ENCODE results near the gene DMD.
"Not testable (repeated sequence)": the region's sequence is repeated elsewhere in the genome, so short reads cannot be mapped to it uniquely, and the experiment has no call there.

DMD gene

GRCh38 chrX:32867781-32868523 lies 343.4 kb downstream of the DMD start:
- no peak for DNase-seq (ENCODE audit: low read depth in 2 of 2)

- no peak for DNase-seq (ENCODE audit: low read depth in 2 of 2)
Observed at GRCh38 chrX:32852203-32852602, 359.1 kb downstream of the DMD start.

DNA sequence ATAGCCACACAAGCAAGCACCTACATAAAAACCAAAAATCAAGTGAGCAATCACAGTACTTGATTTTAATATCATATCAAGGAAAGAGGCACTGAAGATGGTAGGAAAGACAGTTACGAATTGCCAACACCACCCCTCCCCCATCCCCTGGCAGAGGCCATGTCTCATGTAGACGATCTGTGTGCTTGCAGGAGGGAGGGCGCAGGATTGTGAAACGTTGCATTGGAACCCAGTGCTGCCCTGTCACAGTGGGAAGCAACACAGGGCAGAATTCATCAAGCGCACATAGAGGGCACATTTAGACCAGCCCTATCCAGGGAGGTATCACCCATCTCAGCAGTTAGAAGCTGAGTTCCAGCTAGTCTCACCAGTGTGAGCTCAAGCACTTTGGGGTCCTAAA lies 359.8 kb downstream of the DMD start:
- DNase-seq (ENCODE audit: low read depth in 2 of 2), result no peak

DNA sequence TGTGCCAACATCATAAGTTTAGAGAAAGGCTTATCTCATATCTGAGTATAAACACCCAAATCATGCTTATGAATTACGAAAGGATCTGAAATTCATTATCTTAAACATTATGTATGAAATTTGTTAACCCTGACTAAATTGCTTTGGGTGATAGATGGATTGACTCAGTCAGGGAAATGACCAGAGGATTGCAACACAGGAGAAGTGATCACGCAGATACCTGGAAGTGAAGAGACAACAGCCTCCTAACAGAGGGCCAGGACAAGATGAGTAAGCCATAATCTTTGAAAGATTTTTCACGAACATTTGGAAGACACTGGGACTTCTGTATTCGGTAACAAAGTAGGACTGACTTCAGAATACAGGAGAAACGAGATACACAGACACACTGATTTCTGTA lies 363.4 kb downstream of the DMD start:
- DNase-seq (ENCODE audit: low read depth in 2 of 2), result no peak

DNA sequence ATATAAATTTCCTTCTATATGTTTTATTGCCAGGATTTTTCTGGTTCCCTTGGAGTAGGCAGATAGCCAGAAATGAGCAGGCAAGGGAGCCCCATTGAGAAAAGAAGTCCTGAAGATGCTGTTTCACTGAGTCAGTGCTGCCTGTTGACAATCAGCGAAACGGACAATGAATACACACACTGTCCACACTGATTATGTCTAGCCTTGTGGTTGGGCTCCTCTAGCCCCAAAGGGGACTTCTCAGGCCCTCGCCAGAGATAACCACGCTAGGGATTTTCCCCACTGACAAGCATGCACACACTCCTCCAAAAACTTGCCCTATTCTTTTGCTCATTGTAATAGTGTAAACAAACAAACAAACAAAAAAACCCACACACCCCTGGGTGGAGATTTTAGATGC lies 369.3 kb downstream of the DMD start:
- DNase-seq (ENCODE audit: low read depth in 2 of 2), result no peak

- no peak for DNase-seq (ENCODE audit: low read depth in 2 of 2)
Observed at GRCh38 chrX:32839781-32840180, 371.6 kb downstream of the DMD start.

- no peak for DNase-seq (ENCODE audit: low read depth in 2 of 2)
Observed at GRCh38 chrX:32825009-32825408, 386.3 kb downstream of the DMD start.

GRCh38 chrX:32804034-32804433 lies 407.3 kb downstream of the DMD start:
- no peak for DNase-seq (ENCODE audit: low read depth in 2 of 2)

GRCh38 chrX:32798990-32799389 lies 412.4 kb downstream of the DMD start:
- no peak for DNase-seq (ENCODE audit: low read depth in 2 of 2)

DNA sequence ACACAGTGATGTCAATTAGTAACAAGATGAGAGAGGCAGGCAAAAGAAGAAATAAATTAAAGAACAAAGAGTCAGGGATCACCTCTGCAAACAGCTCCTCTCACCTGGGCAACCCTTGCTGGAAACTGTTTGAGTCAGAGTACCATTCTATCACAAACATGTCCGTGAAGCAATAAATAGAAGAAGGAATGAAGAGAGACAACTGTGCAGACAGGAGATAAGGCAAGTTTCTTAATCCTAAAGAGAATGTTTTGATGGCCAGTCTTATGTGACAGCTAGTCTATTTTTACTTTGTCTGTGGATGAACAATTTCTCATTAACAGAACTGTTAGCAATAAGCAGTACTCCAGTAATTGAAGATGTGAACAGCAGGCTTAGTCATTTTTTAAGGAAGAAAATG lies 422.4 kb downstream of the DMD start:
- DNase-seq (ENCODE audit: low read depth in 2 of 2), result no peak

DNA sequence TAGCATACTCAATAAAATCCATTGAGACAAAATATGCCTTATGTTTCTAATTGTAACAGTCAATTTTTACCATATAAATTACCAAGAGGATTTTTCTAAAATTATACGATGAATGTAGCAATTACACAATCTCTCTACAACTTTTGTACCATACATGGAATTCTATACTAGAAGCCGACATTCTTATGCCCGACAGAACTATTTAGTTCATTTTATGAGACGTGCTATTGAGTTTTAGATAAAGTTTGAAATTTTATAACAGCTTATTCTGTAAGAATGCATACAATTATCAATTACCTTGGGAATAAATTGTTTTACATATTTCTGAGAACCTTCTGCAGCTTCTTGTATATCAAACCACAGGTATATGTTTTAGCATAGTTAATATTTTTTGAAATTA lies 431.2 kb downstream of the DMD start:
- DNase-seq (ENCODE audit: low read depth in 2 of 2), result no peak

DNA sequence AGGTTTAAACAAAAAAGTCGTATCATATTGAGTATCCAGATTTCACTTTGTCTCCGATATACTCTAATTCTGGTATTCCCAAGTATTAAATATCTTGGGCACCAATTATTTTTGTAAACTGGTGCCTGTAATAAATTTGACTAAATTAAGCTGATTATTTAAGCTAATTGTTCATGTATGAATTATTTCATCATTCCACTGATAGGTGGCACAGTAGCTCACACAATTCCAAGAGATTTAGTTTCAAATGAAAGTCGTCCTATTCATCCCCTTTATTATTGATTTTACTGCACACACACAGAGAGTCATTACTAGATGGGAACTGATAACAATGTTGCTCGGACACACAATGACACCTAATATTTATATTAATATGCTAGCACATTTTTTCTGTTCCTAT lies 432.4 kb downstream of the DMD start:
- DNase-seq (ENCODE audit: low read depth in 2 of 2), result no peak

DNA sequence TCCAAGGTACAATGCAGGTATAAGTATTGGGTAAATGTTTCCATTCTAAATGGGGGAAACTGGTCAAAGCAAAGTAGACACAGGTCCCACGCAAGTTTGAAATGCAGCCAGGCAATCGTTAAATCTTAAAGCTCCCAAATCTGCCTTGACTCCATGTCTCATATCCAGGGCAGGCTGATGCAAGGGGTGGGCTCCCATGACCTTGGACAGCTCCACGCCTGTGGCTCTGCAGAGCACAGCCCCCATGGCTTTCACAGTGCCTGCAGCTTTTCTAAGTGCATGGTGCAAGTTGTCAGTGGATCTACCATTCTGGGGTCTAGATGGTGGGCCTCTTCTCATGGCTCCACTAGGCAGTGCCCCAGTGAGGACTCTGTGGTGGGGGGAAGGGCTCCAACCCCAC lies 436.4 kb downstream of the DMD start:
- no peak for DNase-seq (ENCODE audit: low read depth in 2 of 2)

DNA sequence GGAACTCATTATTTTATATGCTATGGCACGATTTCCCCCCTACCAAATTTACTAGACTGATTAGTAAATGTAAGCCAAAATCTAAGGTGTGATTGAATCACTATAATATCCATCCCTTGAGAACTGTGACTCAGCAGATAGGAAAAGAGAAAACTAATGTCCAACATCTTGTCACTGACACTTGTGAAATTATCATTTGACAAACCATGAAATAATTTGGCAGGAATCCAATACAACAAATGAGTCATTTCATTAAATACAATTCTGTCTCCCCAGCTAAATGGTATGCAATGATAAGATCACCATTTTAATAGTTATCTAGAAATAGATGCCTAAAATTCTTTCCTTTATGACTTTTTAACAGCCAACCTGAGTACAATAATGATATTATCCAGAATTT lies 462.3 kb downstream of the DMD start:
- DNase-seq (ENCODE audit: low read depth in 2 of 2), result no peak

DNA sequence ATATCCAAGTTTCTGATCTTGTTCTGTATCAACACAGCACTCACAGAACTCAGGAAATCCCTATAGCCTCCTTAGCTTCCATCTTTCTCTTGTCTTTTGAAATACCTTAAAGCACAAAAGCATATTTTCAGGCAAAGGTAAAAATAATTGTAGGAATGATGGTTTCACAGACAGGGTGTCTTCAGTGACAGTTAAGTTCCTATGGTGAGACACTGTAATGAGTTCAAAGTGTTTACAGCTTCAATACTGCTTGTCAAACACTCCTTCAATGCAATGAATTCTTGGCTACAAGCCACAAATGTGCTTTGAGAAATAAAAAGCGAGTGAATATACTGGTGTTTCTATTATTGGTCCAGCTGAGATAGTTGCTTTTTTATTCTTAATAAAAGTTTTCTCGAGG lies 466.0 kb downstream of the DMD start:
- no peak for DNase-seq (ENCODE audit: low read depth in 2 of 2)

- no peak for DNase-seq (ENCODE audit: low read depth in 2 of 2)
Observed at GRCh38 chrX:32744921-32745320, 466.4 kb downstream of the DMD start.

- DNase-seq (ENCODE audit: low read depth in 2 of 2), result no peak
Observed at GRCh38 chrX:32741910-32742309, 469.4 kb downstream of the DMD start.

DNA sequence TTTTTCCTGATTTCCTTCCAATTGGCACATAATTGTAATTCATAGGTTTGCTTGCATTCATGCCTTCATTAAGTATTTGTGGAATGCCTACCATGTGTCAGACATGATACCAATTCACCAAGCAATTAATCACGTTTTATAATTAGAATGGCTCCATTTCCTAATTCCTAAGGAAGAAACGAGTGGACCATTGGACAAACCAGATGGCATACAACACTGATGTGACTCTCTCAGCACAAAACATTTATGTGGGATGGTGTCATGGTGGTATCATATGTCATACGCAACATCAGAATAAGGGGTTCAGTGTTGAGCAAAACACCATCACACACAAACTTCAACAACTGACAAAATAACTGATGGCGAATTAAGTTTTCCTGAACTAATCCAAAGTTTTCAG lies 502.8 kb downstream of the DMD start:
- DNase-seq (ENCODE audit: low read depth in 2 of 2), result no peak

GRCh38 chrX:32705385-32705784 lies 506.0 kb downstream of the DMD start:
- not testable (repeated sequence) for DNase-seq (ENCODE audit: low read depth in 2 of 2)

DNA sequence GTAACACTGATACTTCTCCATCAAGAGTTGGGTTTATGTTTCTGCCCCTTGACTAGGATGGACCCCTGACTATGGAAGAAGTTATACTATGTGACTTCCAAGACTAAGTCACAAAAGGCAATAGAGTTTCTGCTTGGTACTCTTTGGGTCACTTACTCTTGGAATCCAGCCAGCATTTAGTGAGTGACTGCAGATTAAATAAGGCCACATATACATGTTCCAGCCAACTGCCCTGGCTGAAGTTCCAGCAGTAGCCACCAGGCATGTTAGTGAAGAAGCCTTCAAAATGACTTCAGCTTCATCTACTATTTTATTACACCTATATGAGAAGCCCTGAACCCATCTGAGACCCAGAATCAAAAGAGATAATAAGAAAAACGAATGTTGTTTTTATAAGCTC lies 524.0 kb downstream of the DMD start:
- DNase-seq (ENCODE audit: low read depth in 2 of 2), result no peak

DNA sequence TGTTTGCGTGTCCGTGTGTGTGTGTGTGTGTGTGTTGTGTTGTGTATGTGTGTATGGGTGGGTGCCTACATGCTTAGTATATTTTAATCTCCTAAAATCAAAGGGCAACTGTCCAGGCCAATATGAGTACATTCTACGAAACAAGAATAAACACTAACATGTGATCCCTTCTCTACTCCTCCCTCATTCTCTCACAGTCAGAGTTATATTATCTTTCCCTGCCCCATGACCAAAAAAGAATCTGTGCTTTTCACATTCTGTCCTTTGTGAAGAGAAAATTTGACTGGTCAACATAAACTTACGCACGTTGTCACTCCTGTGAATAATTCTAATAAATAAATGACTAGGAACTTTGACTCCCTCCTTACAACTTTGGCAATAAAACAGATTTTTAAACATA lies 532.9 kb downstream of the DMD start:
- DNase-seq (ENCODE audit: low read depth in 2 of 2), result no peak

DNA sequence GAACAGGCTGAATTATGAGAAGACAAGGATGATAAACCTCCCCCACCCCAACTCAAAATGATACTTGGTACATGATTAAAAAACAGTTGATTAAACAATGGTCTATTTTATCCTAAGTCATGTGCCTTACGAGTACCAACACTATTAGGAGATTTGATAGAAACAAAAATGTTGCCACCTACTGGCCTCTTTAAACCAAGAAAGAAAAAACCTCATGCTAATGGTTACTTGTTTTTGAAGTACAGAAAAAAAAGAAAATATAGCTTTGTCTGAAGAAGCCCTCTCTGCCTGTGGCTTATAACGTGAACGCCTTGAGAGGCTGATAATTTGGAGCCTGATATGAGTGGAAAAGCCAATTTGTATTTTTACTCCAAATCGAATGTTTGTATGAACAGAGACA lies 538.2 kb downstream of the DMD start:
- DNase-seq (ENCODE audit: low read depth in 2 of 2), result no peak

- no peak for DNase-seq (ENCODE audit: low read depth in 2 of 2)
Observed at GRCh38 chrX:32662516-32662915, 548.8 kb downstream of the DMD start.

DNA sequence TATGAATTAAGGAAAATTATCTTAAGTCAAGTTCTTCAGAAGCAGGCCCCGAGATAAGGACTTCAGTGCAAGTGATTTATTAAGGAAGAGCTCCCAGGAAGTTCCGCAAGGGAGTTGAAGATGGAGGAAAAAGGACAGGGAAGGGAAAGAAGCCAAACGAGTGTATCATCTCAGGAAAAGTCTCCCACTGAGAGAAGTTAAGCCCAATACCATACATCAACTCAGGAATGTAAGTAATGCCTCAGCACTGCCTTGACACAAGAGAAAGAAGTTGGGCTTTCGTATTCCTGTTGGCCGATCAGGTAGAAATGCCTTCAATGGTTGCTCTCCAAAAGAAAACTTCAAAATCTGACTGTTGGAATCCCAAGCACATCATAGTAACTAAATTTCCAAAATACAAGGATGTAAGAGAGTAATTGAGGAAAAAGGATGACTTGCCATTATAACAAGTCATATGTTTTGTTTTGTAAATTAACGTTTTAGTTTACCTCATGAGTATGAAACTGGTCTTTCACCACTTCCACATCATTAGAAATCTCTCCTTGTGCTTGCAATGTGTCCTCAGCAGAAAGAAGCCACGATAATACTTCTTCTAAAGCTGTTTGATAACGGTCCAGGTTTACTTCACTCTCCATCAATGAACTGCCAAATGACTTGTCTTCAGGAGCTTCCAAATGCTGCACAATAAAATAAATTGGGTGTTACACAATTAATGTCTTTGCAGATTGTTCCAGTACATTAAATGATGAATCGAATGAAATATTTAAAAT lies 566.7 kb downstream of the DMD start:
- no peak for DNase-seq (ENCODE audit: low read depth in 2 of 2)
